AG04450 (cell line): Measurements from ENCODE around the gene ZNF365. TPM values are rescaled to one million over a fixed set of nuclear protein-coding genes. Genes with fewer than 3 reads are reported as not detected.

Experiments
- CTCF ChIA-PET: fragments of 300-600, 350-600 bp; formaldehyde crosslinking; extraction: SDS; loops from one replicate; lab custom pipeline; 2022; ENCODE audit warnings: antibody characterized with exemption, inconsistent platforms; lab: Charles Lee
- POLR2A ChIA-PET: fragments of 350-600 bp; formaldehyde crosslinking; extraction: SDS; loops from one replicate; lab custom pipeline; 2021; ENCODE audit warnings: antibody characterized with exemption, inconsistent platforms; lab: Yijun Ruan, JAX
- DNase-seq: peaks from one replicate; pipeline ENCODE4 v3.0.0-alpha.2; 2011; ENCODE audit warnings: low read depth, low spot score
- H3K27ac ChIP-seq: one replicate; pipeline ENCODE4 v1.5.1; 2012; ENCODE audit warnings: low read depth, low read length, control low read depth
- H3K27me3 ChIP-seq: one replicate; pipeline ENCODE4 v1.6.0; 2012; ENCODE audit warnings: low read length; ENCODE audit not compliant: control insufficient read depth, insufficient read depth
- H3K4me3 ChIP-seq: 2 replicates; pipeline ENCODE4 v1.5.1; 2011; ENCODE audit warnings: mild to moderate bottlenecking, low read depth, low read length, control low read depth
- H3K9me3 ChIP-seq: 2 replicates; pipeline ENCODE4 v1.5.1; 2012; ENCODE audit warnings: low read length; ENCODE audit not compliant: control insufficient read depth, insufficient read depth
- CTCF ChIP-seq: IDR thresholded peaks from 2 replicates; pipeline ENCODE4 v1.5.1; 2011; ENCODE audit warnings: low read depth, low read length, control low read depth, inconsistent platforms
- polyA plus RNA-seq: library from polyadenylated mRNA; depleted of rRNA; stranded (reverse); fragments of >200 nt; gene quantifications from 2 replicates; pipeline ENCODE4 v1.2.3, GENCODE V29; 2011

ZNF365 gene
- polyA plus RNA-seq, 1 experiment: 3.9 TPM

GRCh38 chr10:62388328-62388727, 14.2 kb downstream of the ZNF365 start:
- DNase-seq: no peak
- no peak for TF ChIP-seq CTCF
- Histone ChIP-seq H3K9me3 (peaks cover 3% of the 10 kb centered on the region; the same call in 1 of the 2 replicates), H3K4me3 (no peak overlapping the region), H3K27ac (no peak overlapping the region), H3K27me3 (no peaks in the 10 kb centered on the region)
- ChIA-PET CTCF (interaction anchor here (1.2 to 1.4 kb wide), 2 partner anchors 49 to 143 kb away, joined by 3 to 6 read pairs; no protein-coding TSS in a partner anchor), POLR2A (no interaction called here)

GRCh38 chr10:62390497-62391176, 16.5 kb downstream of the ZNF365 start:
- Histone ChIP-seq H3K4me3 (no peak overlapping the region), H3K27me3 (no peaks in the 10 kb centered on the region), H3K27ac (no peak overlapping the region), H3K9me3 (peaks cover 3% of the 10 kb centered on the region; the same call in 1 of the 2 replicates)
- CTCF ChIA-PET: interaction anchor here (1.3 to 1.4 kb wide), 2 partner anchors 33 to 126 kb away, joined by 3 read pairs; no protein-coding TSS in a partner anchor
- no peak for DNase-seq
- POLR2A ChIA-PET: no interaction called here
- TF ChIP-seq CTCF: no peak

GRCh38 chr10:62393237-62393636, 19.1 kb downstream of the ZNF365 start:
- CTCF ChIA-PET: no interaction called here
- no peak for TF ChIP-seq CTCF
- DNase-seq: no peak

GRCh38 chr10:62394556-62395018, 20.4 kb downstream of the ZNF365 start:
- no peak for DNase-seq
- TF ChIP-seq CTCF: no peak
- H3K9me3 ChIP-seq: no peaks in the 10 kb centered on the region
- POLR2A ChIA-PET: no interaction called here
- H3K4me3 ChIP-seq: no peak overlapping the region
- H3K27ac ChIP-seq: no peak overlapping the region
- CTCF ChIA-PET: no interaction called here
- no peaks in the 10 kb centered on the region for H3K27me3 ChIP-seq

More at GRCh38 chr10:62393237-62393636, 19.1 kb downstream of the ZNF365 start:
- Histone ChIP-seq H3K9me3 (peaks cover 3% of the 10 kb centered on the region; the same call in 1 of the 2 replicates), H3K27ac (no peak overlapping the region), H3K4me3 (no peak overlapping the region), H3K27me3 (no peaks in the 10 kb centered on the region)
- POLR2A ChIA-PET: no interaction called here

GRCh38 chr10:62395892-62396291, 21.7 kb downstream of the ZNF365 start:
- DNase-seq: no peak
- ChIA-PET CTCF (no interaction called here), POLR2A (no interaction called here)
- Histone ChIP-seq H3K4me3 (no peak overlapping the region), H3K27ac (no peak overlapping the region), H3K9me3 (no peaks in the 10 kb centered on the region), H3K27me3 (no peaks in the 10 kb centered on the region)
- no peak for TF ChIP-seq CTCF
